Left renal pelvis (tissue), 4 donors: ENCODE measurements around the gene EMC8. TPM values are rescaled to one million over a fixed set of nuclear protein-coding genes. Genes with fewer than 3 reads are reported as not detected.

Source experiments
- DNase-seq, 4 donors: peaks; one replicate each; pipeline ENCODE4 v3.0.0-alpha.2; 2013; ENCODE audit warnings: low read depth in 4 of 4, low spot score in 3 of 4
- polyA plus RNA-seq, 4 donors: library from polyadenylated mRNA; unstranded; fragments of 120-200 nt; gene quantifications; one replicate each; pipeline ENCODE4 v1.2.1, GENCODE V29; 2013; ENCODE audit not compliant: insufficient read length in 4 of 4

Gene EMC8
- polyA plus RNA-seq, 4 donors, result 22.8 to 37.0 (median 28.7) TPM

DNA sequence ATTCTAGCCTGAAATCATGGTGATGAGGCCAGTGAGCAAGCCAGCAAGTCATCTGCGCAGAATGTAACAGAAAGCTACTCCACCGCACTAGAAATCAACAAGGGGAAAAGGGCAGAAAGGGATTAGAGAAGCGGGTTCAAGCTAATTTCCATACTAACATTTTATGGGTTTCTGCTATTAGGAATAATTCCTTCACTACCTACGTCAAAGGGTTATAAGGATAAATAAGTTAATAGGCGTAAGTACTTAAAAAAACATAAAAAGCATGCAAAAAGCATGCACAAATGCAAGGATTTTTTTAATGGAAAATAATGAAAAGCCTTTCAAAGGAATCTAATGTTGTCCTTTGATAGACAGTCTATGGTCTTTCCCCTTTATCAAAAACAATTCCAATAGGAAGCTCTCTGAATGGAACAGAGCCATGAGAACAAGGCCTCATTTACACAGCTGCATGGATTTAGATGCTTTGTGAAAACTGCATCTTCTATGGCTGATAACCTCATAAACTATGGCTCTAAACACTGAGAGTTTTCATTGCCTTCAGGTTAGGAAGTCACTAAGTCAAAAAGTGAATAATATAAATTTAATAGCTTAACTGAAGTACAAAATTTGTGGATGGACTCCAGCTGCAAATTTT lies 5.6 kb downstream of the EMC8 start:
- DNase-seq, result no peak

DNA sequence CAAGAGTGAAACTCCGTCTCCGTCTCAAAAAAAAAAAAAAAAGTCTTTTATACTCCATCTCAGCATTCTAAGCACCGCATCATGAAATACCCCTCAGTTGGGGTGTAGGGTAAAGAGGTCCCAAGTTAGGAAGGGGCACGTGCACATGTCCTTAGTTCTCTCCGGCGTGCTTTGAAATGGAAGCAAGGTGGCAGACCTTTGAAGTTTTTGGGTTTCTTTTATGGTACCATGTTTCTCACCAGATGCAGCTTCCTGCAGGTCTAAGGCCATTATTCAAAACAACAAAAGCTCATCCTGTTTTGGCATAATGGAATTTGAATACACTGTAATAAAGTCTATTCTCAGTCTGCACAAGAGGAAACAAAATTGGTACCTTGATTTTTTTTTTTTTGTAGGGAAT lies 9.6 kb downstream of the EMC8 start:
- no peak for DNase-seq

DNA sequence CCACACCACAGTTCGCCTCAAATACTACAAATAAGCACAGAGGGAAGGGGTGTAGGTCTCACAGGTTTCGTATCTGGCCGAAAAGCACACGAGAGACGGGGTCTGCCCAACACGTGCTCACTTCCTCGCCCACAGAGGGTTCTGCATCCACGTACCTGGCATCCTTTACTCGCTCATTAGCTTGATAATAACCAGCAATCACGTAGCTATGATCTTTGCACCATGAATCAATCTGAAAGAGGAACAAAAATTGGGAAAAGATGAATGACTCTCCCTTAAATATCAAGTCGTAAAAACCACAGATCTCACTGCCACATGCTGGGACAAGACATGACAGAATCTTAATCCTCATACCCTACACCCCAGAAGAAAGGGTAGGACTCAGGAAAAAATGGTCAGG lies 10.5 kb downstream of the EMC8 start:
- DNase-seq, result no peak

GRCh38 chr16:85785927-85786326 lies 13.4 kb downstream of the EMC8 start:
- no peak for DNase-seq

- no peak for DNase-seq
These were observed 14.5 kb downstream of the EMC8 start for GRCh38 chr16:85784813-85785212.

- DNase-seq, result no peak
These were observed 15.9 kb downstream of the EMC8 start for GRCh38 chr16:85783441-85783840.

GRCh38 chr16:85782451-85782850 lies 16.9 kb downstream of the EMC8 start:
- DNase-seq, result no peak

GRCh38 chr16:85781695-85782370 lies 17.5 kb downstream of the EMC8 start:
- no peak for DNase-seq

DNA sequence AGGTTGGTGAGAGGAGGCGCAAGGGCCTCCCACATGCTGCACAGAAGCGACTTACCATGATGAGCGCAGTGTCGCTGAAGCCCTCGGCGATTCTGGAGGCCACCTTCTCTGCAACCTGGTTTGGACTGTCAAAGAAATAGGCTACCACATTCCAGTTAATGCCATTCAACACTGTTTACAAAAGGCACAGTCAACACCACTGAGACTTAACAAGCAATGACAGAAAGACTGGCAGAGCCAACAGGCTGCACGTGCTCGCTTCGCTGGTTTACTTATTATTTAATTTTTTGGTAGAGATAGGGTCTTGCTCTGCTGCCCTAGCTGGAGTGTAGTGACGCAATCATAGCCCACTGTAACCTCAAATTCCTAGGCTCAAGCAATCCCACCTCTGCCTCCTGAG lies 18.2 kb downstream of the EMC8 start:
- DNase-seq, result no peak

DNA sequence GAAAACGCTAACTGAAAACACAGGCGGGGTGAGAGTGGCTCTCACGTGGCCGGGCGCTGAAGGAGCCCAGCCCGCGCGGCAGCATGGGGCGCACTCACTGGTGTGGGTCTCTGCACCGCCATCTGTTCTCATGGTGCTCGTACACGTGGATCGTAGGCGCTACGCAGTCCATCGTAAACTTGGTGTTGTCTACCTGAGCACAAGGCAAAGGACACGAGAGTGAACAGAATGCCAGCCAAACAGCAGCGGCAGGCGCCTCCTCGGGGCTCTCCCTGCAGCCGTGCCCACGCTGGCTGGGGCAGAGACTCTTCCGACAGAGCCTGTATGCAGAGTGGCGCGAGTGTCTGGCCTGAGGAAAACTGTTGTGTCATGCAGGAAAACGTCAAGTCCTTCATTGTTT lies 19.1 kb downstream of the EMC8 start:
- no peak for DNase-seq

GRCh38 chr16:85778873-85779272 lies 20.5 kb downstream of the EMC8 start:
- DNase-seq, result no peak

- no peak for DNase-seq
These were observed 21.6 kb downstream of the EMC8 start for GRCh38 chr16:85777583-85778310.

DNA sequence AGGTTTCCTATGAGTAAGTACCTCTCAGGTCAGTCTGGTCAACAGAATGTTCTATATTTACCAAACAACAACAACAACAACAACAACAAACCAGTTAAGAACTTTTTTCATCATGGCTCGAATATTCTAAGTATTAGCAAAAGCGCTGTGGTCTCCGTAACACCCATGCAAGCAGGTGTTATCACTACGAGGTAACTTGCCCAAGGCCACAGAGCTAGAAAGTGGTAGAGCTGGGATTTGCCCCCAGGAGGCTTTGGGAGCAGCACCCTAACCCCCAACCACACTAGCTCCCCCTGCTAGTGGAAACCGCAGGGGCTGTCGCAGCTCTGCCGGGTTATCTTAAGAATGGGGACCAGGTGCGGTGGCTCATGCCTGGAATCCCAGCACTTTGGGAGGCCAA lies 24.5 kb downstream of the EMC8 start:
- DNase-seq, result no peak

DNA sequence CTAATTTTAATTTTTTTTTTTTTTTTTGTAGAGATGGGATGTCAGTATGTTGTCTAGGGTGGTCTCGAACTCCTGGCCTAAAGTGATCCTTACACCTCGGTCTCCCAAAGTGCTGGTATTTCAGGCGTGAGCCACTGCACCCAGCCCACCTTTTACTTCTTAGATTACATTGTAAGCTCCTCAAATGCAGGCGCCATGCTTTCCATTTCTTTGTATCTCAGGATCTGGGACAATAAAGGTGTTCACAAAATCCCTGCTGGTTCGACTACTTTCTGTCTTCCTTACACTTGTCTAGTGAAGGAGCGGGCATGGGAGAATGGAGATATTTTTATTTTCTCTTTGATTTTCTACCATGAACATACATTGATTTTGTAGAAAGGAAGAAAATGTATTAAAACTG lies 25.2 kb downstream of the EMC8 start:
- DNase-seq, result no peak

DNA sequence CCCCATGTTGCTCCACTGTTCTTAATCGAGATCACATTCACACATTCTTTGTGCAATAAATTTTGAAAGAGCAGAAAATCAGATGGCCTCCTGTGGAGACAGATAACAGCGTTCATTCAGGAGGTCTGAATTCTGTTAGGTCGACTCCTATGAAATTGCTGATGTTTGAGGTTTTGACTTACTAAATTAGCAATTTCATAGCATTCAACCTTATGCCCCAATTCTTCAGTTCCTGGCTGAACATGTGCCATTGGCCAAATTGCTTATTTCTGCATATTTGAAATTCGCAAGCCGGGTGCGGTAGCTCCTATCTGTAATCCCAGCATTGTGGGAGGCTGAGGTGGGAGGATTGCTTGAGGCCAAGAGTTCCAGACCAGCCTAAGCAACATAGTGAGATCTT lies 26.3 kb downstream of the EMC8 start:
- no peak for DNase-seq

DNA sequence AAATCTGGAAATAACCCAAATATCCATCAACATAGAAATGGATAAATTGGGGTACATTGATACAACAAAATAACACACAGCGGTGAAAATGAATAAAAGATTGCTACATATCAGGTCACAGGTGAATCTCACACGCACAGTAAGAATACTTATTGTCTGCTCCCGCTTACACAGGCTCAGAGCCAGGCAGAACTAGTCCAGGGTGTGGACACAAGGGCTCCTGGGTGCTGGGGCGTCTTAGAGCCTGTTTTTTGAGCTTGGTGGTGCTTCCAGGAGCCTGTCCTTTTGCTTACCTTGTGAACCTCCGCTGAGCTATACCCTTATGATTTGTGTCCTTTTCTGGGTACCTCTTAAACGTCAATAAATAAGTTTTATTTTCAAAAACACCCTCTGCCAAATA lies 28.6 kb downstream of the EMC8 start:
- no peak for DNase-seq

- no peak for DNase-seq
These were observed 31.1 kb downstream of the EMC8 start for GRCh38 chr16:85768199-85768598.

- no peak for DNase-seq
These were observed 31.8 kb downstream of the EMC8 start for GRCh38 chr16:85767531-85767930.

GRCh38 chr16:85765767-85766166 lies 33.6 kb downstream of the EMC8 start:
- no peak for DNase-seq

DNA sequence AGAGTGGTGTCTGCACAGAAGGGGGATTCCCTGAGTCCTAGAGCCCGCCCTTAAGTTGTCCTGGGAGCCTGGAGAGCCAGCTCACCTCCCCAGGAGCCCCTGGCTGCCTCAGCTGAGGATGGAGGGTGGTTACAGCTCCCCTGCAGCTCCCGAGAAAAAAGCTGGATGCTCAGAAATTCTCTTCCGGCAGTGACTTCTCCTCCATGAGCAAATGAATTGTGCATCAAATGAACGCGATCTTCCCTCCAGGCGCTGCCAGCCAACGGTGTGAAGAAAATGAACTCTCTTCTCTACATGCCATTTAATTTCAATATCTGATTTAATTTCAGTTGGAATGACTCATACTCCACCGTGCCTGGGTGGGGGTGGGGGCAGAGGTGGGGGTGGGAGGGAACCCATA lies 34.1 kb downstream of the EMC8 start:
- no peak for DNase-seq

DNA sequence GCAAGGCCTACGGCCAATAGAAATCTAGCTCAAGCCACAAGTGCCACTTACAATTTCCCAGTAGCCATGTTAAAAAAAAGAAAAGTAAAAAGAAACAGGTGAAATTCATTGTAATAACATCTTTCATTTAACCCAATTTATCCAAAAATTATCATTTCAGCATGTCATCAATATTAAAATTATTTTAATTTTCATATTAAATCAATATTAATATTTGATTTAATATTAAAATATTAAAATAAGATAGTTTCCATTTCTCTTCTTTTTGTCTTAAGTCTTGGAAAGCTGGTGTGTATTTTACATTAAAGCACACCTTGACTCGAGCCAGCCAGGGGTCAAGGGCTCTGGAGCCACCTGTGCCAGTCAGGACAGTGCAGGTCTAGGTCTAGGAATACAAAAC lies 35.7 kb downstream of the EMC8 start:
- DNase-seq, result no peak

DNA sequence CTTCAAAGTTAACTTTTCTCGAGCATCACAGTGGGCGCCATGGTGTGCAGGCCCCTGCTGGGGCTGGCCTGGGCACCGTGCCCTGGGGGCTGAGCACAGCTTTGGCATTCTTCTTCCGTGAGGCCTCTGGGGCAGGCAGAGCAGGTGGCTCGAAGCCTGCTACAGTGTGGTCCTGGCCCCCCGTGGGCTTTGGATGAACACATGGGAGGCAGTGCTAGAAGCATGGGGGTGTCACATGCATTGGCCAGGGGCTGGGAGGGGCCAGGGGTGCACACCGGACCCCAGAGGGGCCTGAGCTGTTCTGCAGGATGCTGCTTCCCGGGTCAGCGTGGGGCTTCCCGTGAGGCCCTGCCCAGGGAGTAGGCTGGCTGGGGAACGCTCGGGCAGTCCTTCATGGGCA lies 36.4 kb downstream of the EMC8 start:
- DNase-seq, result no peak
